Small intestine (tissue), 7 donors: ENCODE results near the gene TTC7B. TPM values are rescaled to one million over a fixed set of nuclear protein-coding genes. Genes with fewer than 3 reads are reported as not detected.
A peak's percentile ranks its signal among the peaks of the same experiment; 100 is the strongest.

Experiments
- DNase-seq, 2 donors: peaks; one replicate each; pipeline versions ENCODE4 v3.0.0 to v3.0.0-alpha.2; 2013
- FAIRE-seq: peaks from 2 replicates; lab custom pipeline; 2012; peaks lifted over from hg19 to GRCh38; lab: Jason Lieb, UNC
- H3K27ac ChIP-seq, 3 donors: one replicate each; pipeline ENCODE4 v1.5.1; 2013; ENCODE audit warnings: low read length in 2 of 3, mild to moderate bottlenecking in 2 of 3, control low read depth in 1 of 3, inconsistent platforms in 1 of 3, low read depth in 1 of 3, moderate library complexity in 1 of 3
- H3K27me3 ChIP-seq, 3 donors: one replicate each; pipeline ENCODE4 v1.6.1; 2013; ENCODE audit warnings: low read length in 3 of 3, inconsistent platforms in 1 of 3; ENCODE audit not compliant: control insufficient read depth in 3 of 3, insufficient read depth in 3 of 3
- H3K36me3 ChIP-seq, 3 donors: one replicate each; pipeline ENCODE4 v1.6.1; 2013; ENCODE audit warnings: low read length in 3 of 3, inconsistent platforms in 1 of 3, low read depth in 1 of 3, mild to moderate bottlenecking in 1 of 3, moderate library complexity in 1 of 3; ENCODE audit not compliant: control insufficient read depth in 3 of 3, insufficient read depth in 2 of 3
- H3K4me1 ChIP-seq, 3 donors: one replicate each; pipeline ENCODE4 v1.6.1; 2013; ENCODE audit warnings: low read length in 2 of 3, inconsistent platforms in 1 of 3, low read depth in 1 of 3, mild to moderate bottlenecking in 1 of 3, moderate library complexity in 1 of 3; ENCODE audit not compliant: control insufficient read depth in 3 of 3, insufficient read depth in 2 of 3
- H3K4me3 ChIP-seq, 3 donors: one replicate each; pipeline ENCODE4 v1.5.1; 2013; ENCODE audit warnings: low read length in 3 of 3, control low read depth in 1 of 3, inconsistent platforms in 1 of 3, low read depth in 1 of 3, mild to moderate bottlenecking in 1 of 3, moderate library complexity in 1 of 3
- H3K9me3 ChIP-seq, 2 donors: one replicate each; pipeline ENCODE4 v1.6.1; 2013; ENCODE audit warnings: low read depth in 1 of 2, low read length in 1 of 2; ENCODE audit not compliant: control insufficient read depth in 2 of 2, insufficient read depth in 1 of 2
- WGBS, 3 donors: extraction: QIAGEN DNeasy Blood & Tissue Kit; methylation state at CpG; one replicate each; pipeline ENCODE4 v1.1.7; 2013; 5-methylcytosine and 5-hydroxymethylcytosine counted together
- polyA plus RNA-seq, 4 donors: library from polyadenylated mRNA; stranded (reverse) in 3 of 4; unstranded in 1 of 4; fragments of 200-250 nt in 3 of 4; fragments of 120-200 nt in 1 of 4; gene quantifications; one replicate each; pipeline versions ENCODE4 v1.2.1 to v1.2.3, GENCODE V29; 2013
- donor health status: healthy with polysubstance abuse.
- donor health status: control.
- donor health status: control.
- donor health status: Bipolar disorder and iron deficiency.
- donor health status: healthy.

The TTC7B gene
- polyA plus RNA-seq, 4 donors = 2.9 to 8.8 (median 4.3) TPM

- Histone ChIP-seq H3K27ac (no peak overlapping the region), H3K4me1 (no peaks in the 10 kb centered on the region), H3K4me3 (no peak overlapping the region), H3K27me3 (no peaks in the 10 kb centered on the region), H3K36me3 (no peaks in the 10 kb centered on the region), H3K9me3 (no peaks in the 10 kb centered on the region)
- FAIRE-seq = no peak
- DNase-seq = no peak
- 89 to 100% (median 92%) methylated on average over 1 of the region's 1 CpG for WGBS, 3 donors
Observed at GRCh38 chr14:90714811-90715210, 101.4 kb downstream of the TTC7B start.

DNA sequence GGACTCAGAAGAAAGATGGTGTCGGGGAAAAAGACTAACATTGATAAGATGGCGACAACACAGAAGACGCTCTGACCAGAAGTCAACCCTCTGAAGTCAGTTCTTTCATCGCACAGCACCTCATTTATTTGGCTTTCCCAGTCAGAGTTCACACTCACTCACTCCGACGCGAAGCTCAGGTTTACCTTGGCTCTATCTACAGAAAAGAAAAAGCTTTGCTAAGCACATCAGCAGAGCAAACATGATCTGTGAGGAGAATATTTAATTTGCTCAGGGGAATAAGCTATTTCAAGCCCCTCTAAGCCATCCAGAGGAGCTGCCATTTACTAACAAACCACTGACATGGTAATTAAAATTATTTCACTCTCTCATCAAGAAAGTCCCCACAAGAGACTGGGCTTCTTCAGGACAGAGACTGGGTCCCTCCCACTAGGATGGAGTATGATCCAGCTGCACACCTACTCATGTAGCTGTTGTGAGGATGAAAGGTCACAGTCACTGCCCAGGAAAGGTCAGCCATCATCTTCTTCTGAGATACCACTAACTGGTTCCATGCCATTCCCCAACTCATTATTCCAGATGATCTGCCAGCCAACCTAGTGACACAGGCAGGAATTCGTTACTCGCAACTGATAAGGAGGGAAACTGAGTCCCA, 111.4 kb downstream of the TTC7B start:
- Histone ChIP-seq H3K9me3 (no peaks in the 10 kb centered on the region), H3K4me3 (no peak overlapping the region), H3K27ac (no peak overlapping the region), H3K36me3 (no peaks in the 10 kb centered on the region), H3K4me1 (no peaks in the 10 kb centered on the region), H3K27me3 (no peaks in the 10 kb centered on the region)
- FAIRE-seq (no peak), DNase-seq (no peak)
- WGBS, 3 donors = 84 to 88% (median 87%) methylated on average over 9 of the region's 9 CpGs

DNA sequence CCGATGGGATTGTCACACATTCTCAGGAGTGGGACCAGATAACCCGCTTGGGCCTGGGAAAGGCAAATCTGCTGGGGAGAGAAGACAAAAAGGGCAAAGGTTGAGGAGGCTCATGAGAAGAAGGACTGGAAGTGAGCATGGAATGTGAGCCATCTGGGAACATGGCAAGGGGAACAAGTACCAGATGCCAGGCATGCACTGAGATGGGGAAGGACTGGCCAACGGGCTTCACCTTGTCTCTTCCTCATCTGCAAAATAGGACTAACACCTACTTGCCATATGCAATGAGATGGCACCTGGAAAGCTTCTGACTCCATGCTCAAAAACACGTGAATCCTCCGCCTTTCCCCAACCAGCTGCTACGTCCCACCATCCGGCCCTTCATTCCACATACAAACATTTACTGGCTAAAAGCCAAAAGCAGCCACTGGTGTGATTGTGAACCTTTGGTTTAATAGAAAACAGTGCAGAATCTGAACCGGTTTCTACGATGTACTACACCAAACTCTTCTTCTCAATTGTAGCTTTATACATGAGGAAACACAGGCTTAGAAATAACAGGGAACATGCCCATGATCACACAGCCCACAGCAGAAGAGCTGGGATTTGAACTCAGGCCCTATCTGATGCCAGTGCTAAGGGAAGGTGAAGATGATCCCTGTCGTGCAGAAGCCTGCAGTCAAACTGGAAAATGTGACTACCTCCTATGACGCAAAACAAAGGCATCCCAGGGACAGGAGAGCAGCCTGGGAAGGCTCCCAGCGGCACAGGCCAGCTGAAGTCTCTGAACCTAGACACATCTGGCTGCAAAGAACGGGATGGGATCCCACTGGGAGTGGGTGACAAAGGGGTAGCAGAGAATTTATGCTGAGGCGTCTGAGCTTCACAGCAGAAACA, 112.1 kb downstream of the TTC7B start:
- no peaks in the 10 kb centered on the region for H3K27me3 ChIP-seq
- FAIRE-seq = no peak
- no peak for DNase-seq
- 64 to 78% (median 70%) methylated on average over 14 of the region's 14 CpGs for WGBS, 3 donors
- no peak overlapping the region for H3K27ac ChIP-seq
- no peaks in the 10 kb centered on the region for H3K4me1 ChIP-seq
- H3K9me3 ChIP-seq = no peaks in the 10 kb centered on the region
- H3K36me3 ChIP-seq = no peaks in the 10 kb centered on the region
- no peak overlapping the region for H3K4me3 ChIP-seq

- FAIRE-seq (no peak), DNase-seq (no peak)
- Histone ChIP-seq H3K27ac (no peak overlapping the region), H3K9me3 (no peaks in the 10 kb centered on the region), H3K36me3 (no peaks in the 10 kb centered on the region), H3K4me3 (no peak overlapping the region), H3K4me1 (peaks cover 0 to 7% (median 0%) of the 10 kb centered on the region in 3 donors), H3K27me3 (no peaks in the 10 kb centered on the region)
- 73 to 83% (median 78%) methylated on average over 16 of the region's 16 CpGs for WGBS, 3 donors
Observed at GRCh38 chr14:90700933-90701776, 115.1 kb downstream of the TTC7B start.

- no peak for DNase-seq
- 76 to 88% (median 81%) methylated on average over 7 of the region's 7 CpGs for WGBS, 3 donors
- H3K27me3 ChIP-seq = no peaks in the 10 kb centered on the region
- H3K36me3 ChIP-seq = no peaks in the 10 kb centered on the region
- FAIRE-seq = no peak
- H3K27ac ChIP-seq = peak overlapping the region in 1 of 3 donors; percentile 42
- H3K4me3 ChIP-seq = no peak overlapping the region
- H3K9me3 ChIP-seq = no peaks in the 10 kb centered on the region
- peaks cover 0 to 7% (median 0%) of the 10 kb centered on the region in 3 donors for H3K4me1 ChIP-seq
Observed at GRCh38 chr14:90699016-90699415, 117.2 kb downstream of the TTC7B start.

- Histone ChIP-seq H3K27me3 (no peaks in the 10 kb centered on the region), H3K9me3 (no peaks in the 10 kb centered on the region), H3K36me3 (no peaks in the 10 kb centered on the region), H3K4me3 (no peak overlapping the region), H3K4me1 (peaks cover 0 to 7% (median 0%) of the 10 kb centered on the region in 3 donors), H3K27ac (peak overlapping the region in 1 of 3 donors; percentile 42)
- DNase-seq (peak in 1 of 2 donors; percentile 11), FAIRE-seq (no peak)
- WGBS, 3 donors = 49 to 66% (median 57%) methylated on average over 7 of the region's 7 CpGs
Observed at GRCh38 chr14:90698379-90698869, 117.8 kb downstream of the TTC7B start.

- Histone ChIP-seq H3K36me3 (no peaks in the 10 kb centered on the region), H3K4me1 (peaks cover 0 to 7% (median 0%) of the 10 kb centered on the region in 3 donors), H3K4me3 (no peak overlapping the region), H3K27me3 (no peaks in the 10 kb centered on the region), H3K9me3 (no peaks in the 10 kb centered on the region), H3K27ac (peak overlapping the region in 2 of 3 donors; percentile 42 to 65)
- DNase-seq (peak; percentile 81), FAIRE-seq (no peak)
- WGBS, 3 donors = 23 to 24% (median 24%) methylated on average over 15 of the region's 15 CpGs
Observed at GRCh38 chr14:90697577-90698206, 118.5 kb downstream of the TTC7B start.
